H1 (cell line): ENCODE results near the gene C20orf96. TPM values are rescaled to one million over a fixed set of nuclear protein-coding genes. Genes with fewer than 3 reads are reported as not detected.

Experiments
- CTCF ChIA-PET: fragments of 300-600 bp; sonication (Branson Sonifier 250); formaldehyde crosslinking; loops from one replicate; lab custom pipeline; 2021; ENCODE audit not compliant: partially characterized antibody; lab: Charles Lee
- POLR2A ChIA-PET: fragments of 300-600 bp; sonication (Branson Sonifier 250); formaldehyde crosslinking; loops from one replicate; lab custom pipeline; 2021; ENCODE audit warnings: inconsistent platforms; ENCODE audit not compliant: partially characterized antibody; lab: Charles Lee
- DNase-seq, 2 experiments: peaks; one replicate each; pipeline versions ENCODE4 v3.0.0 to v3.0.0-alpha.2; 2010 to 2022; ENCODE audit warnings: low spot score in 2 of 2, low read depth in 1 of 2, mixed read lengths in 1 of 2
- FAIRE-seq: peaks from 2 replicates; lab custom pipeline; 2011; peaks lifted over from hg19 to GRCh38; lab: Jason Lieb, UNC
- H2AFZ ChIP-seq: 2 replicates; pipeline ENCODE4 v1.8.1; 2012; ENCODE audit warnings: low read length, inconsistent platforms
- H2AK5ac ChIP-seq: 2 replicates; pipeline ENCODE4 v1.6.1; 2013; ENCODE audit warnings: low read depth, low read length
- H2BK120ac ChIP-seq: replicated peaks from 2 replicates; pipeline ENCODE3; 2013; ENCODE audit warnings: low read depth, low read length, inconsistent platforms
- H2BK12ac ChIP-seq: 2 replicates; pipeline ENCODE4 v1.6.1; 2013; ENCODE audit warnings: low read depth, low read length
- H2BK15ac ChIP-seq: 2 replicates; pipeline ENCODE4 v1.6.1; 2013; ENCODE audit warnings: low read length
- H2BK20ac ChIP-seq: 2 replicates; pipeline ENCODE4 v1.6.1; 2013; ENCODE audit warnings: low read length
- H2BK5ac ChIP-seq: 2 replicates; pipeline ENCODE4 v1.6.1; 2013; ENCODE audit warnings: low read depth, low read length
- H3K14ac ChIP-seq: 2 replicates; pipeline ENCODE4 v1.6.1; 2013; ENCODE audit warnings: inconsistent platforms; ENCODE audit not compliant: insufficient read length
- H3K18ac ChIP-seq: 2 replicates; pipeline ENCODE4 v1.6.1; 2013; ENCODE audit warnings: low read length; ENCODE audit errors: extremely low read depth
- H3K23ac ChIP-seq: 2 replicates; pipeline ENCODE4 v1.6.1; 2013; ENCODE audit warnings: inconsistent platforms; ENCODE audit not compliant: insufficient read length
- H3K23me2 ChIP-seq: 2 replicates; pipeline ENCODE4 v1.6.1; 2013; ENCODE audit warnings: low read depth, low read length
- H3K27ac ChIP-seq: 2 replicates; pipeline ENCODE4 v1.6.1; 2011; ENCODE audit warnings: low read depth, low read length, inconsistent platforms
- H3K27me3 ChIP-seq, 4 experiments: replicated peaks in 1 of 4; 1 replicate in 1 of 4; 2 replicates in 3 of 4; pipeline versions ENCODE4 v1.6.1 to v1.8.1; 2011 to 2013; ENCODE audit warnings: low read length in 3 of 4, mild to moderate bottlenecking in 3 of 4, inconsistent platforms in 2 of 4, mixed read lengths in 2 of 4, moderate library complexity in 1 of 4; ENCODE audit not compliant: control insufficient read depth in 3 of 4, insufficient read depth in 3 of 4; ENCODE audit errors: extremely low read depth in 1 of 4
- H3K36me3 ChIP-seq, 4 experiments: 2 replicates each; pipeline versions ENCODE4 v1.6.1 to v1.8.1; 2011 to 2013; ENCODE audit warnings: mild to moderate bottlenecking in 4 of 4, low read length in 3 of 4, moderate library complexity in 2 of 4, control low read depth in 1 of 4, inconsistent platforms in 1 of 4; ENCODE audit not compliant: insufficient read depth in 4 of 4, control insufficient read depth in 2 of 4
- H3K4ac ChIP-seq: replicated peaks from 2 replicates; pipeline ENCODE3; 2013; ENCODE audit warnings: low read length, low read depth, mixed read lengths, inconsistent platforms; ENCODE audit not compliant: insufficient read length
- H3K4me1 ChIP-seq, 4 experiments: replicated peaks in 1 of 4; 1 replicate in 1 of 4; 2 replicates in 3 of 4; pipeline versions ENCODE4 v1.6.1 to v1.8.1; 2011 to 2013; ENCODE audit warnings: low read length in 3 of 4, inconsistent platforms in 2 of 4, mixed read lengths in 1 of 4; ENCODE audit not compliant: insufficient read depth in 4 of 4, control insufficient read depth in 3 of 4
- H3K4me2 ChIP-seq, 2 experiments: 2 replicates each; pipeline versions ENCODE4 v1.6.1 to v1.8.1; 2011 to 2013; ENCODE audit warnings: low read depth in 2 of 2, low read length in 2 of 2, control low read depth in 1 of 2, inconsistent platforms in 1 of 2, mild to moderate bottlenecking in 1 of 2; ENCODE audit not compliant: insufficient read depth in 1 of 2
- H3K4me3 ChIP-seq, 4 experiments: fragments of 200-600, 300-600 bp in 1 of 4; sonication (generic), shearing (Covaris generic), sonication (Bioruptor Twin) in 1 of 4; 2 replicates each; pipeline versions ENCODE4 v1.5.1 to v1.8.1; 2011 to 2016; ENCODE audit warnings: low read length in 4 of 4, low read depth in 3 of 4, control low read depth in 2 of 4, inconsistent platforms in 2 of 4, mild to moderate bottlenecking in 2 of 4, mixed read lengths in 1 of 4, moderate library complexity in 1 of 4; ENCODE audit not compliant: insufficient read depth in 2 of 4; ENCODE audit errors: extremely low read depth in 1 of 4
- H3K56ac ChIP-seq: replicated peaks from 2 replicates; pipeline ENCODE3; 2013; ENCODE audit warnings: low read depth, mild to moderate bottlenecking, mixed read lengths, low read length, inconsistent platforms; ENCODE audit not compliant: insufficient read length
- H3K79me1 ChIP-seq: 2 replicates; pipeline ENCODE4 v1.6.1; 2013; ENCODE audit warnings: low read depth, low read length, control low read depth
- H3K79me2 ChIP-seq, 2 experiments: 2 replicates each; pipeline versions ENCODE4 v1.6.1 to v1.8.1; 2012 to 2013; ENCODE audit warnings: low read length in 2 of 2, mild to moderate bottlenecking in 2 of 2, inconsistent platforms in 1 of 2; ENCODE audit not compliant: insufficient read depth in 2 of 2, control insufficient read depth in 1 of 2
- H3K9ac ChIP-seq, 4 experiments: replicated peaks in 1 of 4; 1 replicate in 1 of 4; 2 replicates in 3 of 4; pipeline versions ENCODE4 v1.6.1 to v1.8.1; 2011 to 2013; ENCODE audit warnings: low read depth in 3 of 4, low read length in 3 of 4, control low read depth in 2 of 4, mild to moderate bottlenecking in 2 of 4, moderate library complexity in 2 of 4, inconsistent platforms in 1 of 4; ENCODE audit errors: extremely low read depth in 1 of 4
- H3K9me3 ChIP-seq, 2 experiments: 2 replicates each; pipeline versions ENCODE4 v1.6.1 to v1.8.1; 2012 to 2013; ENCODE audit warnings: mild to moderate bottlenecking in 2 of 2, moderate library complexity in 2 of 2, control low read depth in 1 of 2, inconsistent platforms in 1 of 2, low read depth in 1 of 2, low read length in 1 of 2, mixed read lengths in 1 of 2; ENCODE audit not compliant: insufficient read depth in 2 of 2
- H4K20me1 ChIP-seq, 2 experiments: replicated peaks in 1 of 2; 2 replicates each; pipeline versions ENCODE3 to v1.8.1; 2011 to 2013; ENCODE audit warnings: inconsistent platforms in 2 of 2, low read length in 2 of 2, mild to moderate bottlenecking in 1 of 2; ENCODE audit not compliant: insufficient read depth in 2 of 2, control insufficient read depth in 1 of 2
- H4K5ac ChIP-seq: 2 replicates; pipeline ENCODE4 v1.6.1; 2013; ENCODE audit warnings: low read length, low read depth, mixed read lengths, inconsistent platforms; ENCODE audit not compliant: insufficient read length
- H4K8ac ChIP-seq: 2 replicates; pipeline ENCODE4 v1.8.0; 2013; ENCODE audit warnings: mild to moderate bottlenecking, moderate library complexity, low read length, inconsistent platforms; ENCODE audit not compliant: insufficient read depth; ENCODE audit errors: extremely low read depth
- H4K91ac ChIP-seq: replicated peaks from 2 replicates; pipeline ENCODE3; 2013; ENCODE audit warnings: low read length, mixed read lengths, inconsistent platforms; ENCODE audit not compliant: insufficient read length
- CREB1 ChIP-seq: IDR thresholded peaks from 2 replicates; pipeline ENCODE4 v1.6.1; 2012; ENCODE audit warnings: inconsistent platforms
- KDM4A ChIP-seq: IDR thresholded peaks from one replicate; pipeline ENCODE4 v1.7.1; 2012; ENCODE audit warnings: low read depth, mild to moderate bottlenecking, moderate library complexity, low read length, inconsistent platforms; ENCODE audit not compliant: severe bottlenecking
- SIN3A ChIP-seq, 2 experiments: IDR thresholded peaks in 1 of 2; conservative IDR thresholded peaks in 1 of 2; 2 replicates each; pipeline ENCODE4 v1.6.1; 2011 to 2012; ENCODE audit warnings: low read length in 2 of 2, improper control_type of control experiment in 1 of 2, low read depth in 1 of 2, mild to moderate bottlenecking in 1 of 2
- polyA plus RNA-seq, 7 experiments: library from polyadenylated mRNA; depleted of rRNA in 3 of 7; stranded (reverse) in 5 of 7; unstranded in 2 of 7; fragments of >200 nt in 5 of 7; fragments of 200-250 nt in 2 of 7; gene quantifications; 1 replicate in 5 of 7; 2 replicates in 1 of 7; 4 replicates in 1 of 7; pipeline versions ENCODE4 v1.2.1 to v1.2.3, GENCODE V29; 2011 to 2013; ENCODE audit warnings: missing spikeins in 2 of 7, mixed read lengths in 2 of 7
- total RNA-seq: library from RNA; stranded (reverse); fragmentation: NEBNext Ultra II Directional; extraction: Animal tissue kit (Norgen Biotek cat#: 25700); gene quantifications from 2 replicates; pipeline ENCODE4 v1.2.1, GENCODE V29; 2021

C20orf96 gene
- total and polyA plus RNA-seq, 2 of the 8 experiments (the other 6 are each of a cell fraction or from before 2014, with no cell fraction given): 19.2 to 21.0 TPM

DNA sequence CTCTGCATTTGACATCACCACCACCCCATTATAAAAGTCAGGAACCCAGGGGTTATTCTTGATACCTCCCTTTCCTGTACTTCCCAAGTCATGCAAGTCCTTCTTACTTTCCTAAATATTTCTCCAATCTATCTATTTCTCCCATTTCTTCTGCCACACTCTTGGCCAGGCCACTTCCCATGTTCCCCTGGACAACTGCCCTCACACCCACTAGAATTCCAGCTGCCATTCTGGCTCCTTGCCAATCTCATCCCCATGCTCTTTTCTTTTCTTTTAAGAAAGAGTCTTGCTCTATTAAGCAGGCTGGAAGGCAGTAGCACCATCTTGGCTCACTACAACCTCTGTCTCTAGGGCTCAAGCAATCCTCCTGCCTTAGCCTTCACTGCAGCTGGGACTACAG lies 17.8 kb downstream of the C20orf96 start:
- Histone ChIP-seq H2BK120ac (no peak overlapping the region), H2AK5ac (no peak overlapping the region), H3K56ac (no peak overlapping the region), H3K9ac (no peak overlapping the region), H2BK15ac (no peak overlapping the region), H3K27ac (no peak overlapping the region), H3K23me2 (no peaks in the 10 kb centered on the region; the same call in 1 of the 2 replicates), H4K20me1 (peaks cover 2 to 6% of the 10 kb centered on the region in 2 experiments), H2BK12ac (no peak overlapping the region), H3K4me2 (no peak overlapping the region), H4K91ac (no peak overlapping the region), H3K4me3 (no peak overlapping the region), H3K79me2 (no peaks in the 10 kb centered on the region)
- no peak for DNase-seq
- TF ChIP-seq KDM4A: no peak
- TF ChIP-seq SIN3A (conservative IDR thresholded peaks at IDR 0.05 in 1 of 2, IDR thresholded peaks at IDR 0.05 in 1 of 2; ENCODE audit: low read depth in 1 of 2, low read length in 2 of 2): no peak
- TF ChIP-seq CREB1: no peak
- TF ChIP-seq, all 59 proteins: peak for 0
- CTCF ChIA-PET: interaction anchor here (1.0 kb wide), 1 partner anchor 10 kb away, joined by 4 read pairs; no protein-coding TSS in a partner anchor
- Histone ChIP-seq H3K23ac (no peak overlapping the region), H4K8ac (no peak overlapping the region), H2AFZ (no peak overlapping the region), H2BK5ac (no peak overlapping the region), H3K4me1 (peaks cover 0 to 4% (median 2%) of the 10 kb centered on the region in 4 experiments; a peak in 4 of 7 replicates), H3K4ac (no peak overlapping the region), H3K79me1 (no peaks in the 10 kb centered on the region; the same call in 1 of the 2 replicates), H3K9me3 (no peaks in the 10 kb centered on the region), H3K18ac (no peak overlapping the region), H3K36me3 (peaks cover 8 to 17% (median 13%) of the 10 kb centered on the region in 4 experiments; a peak in 7 of 8 replicates), H4K5ac (no peak overlapping the region), H2BK20ac (no peak overlapping the region), H3K14ac (no peak overlapping the region), H3K27me3 (no peaks in the 10 kb centered on the region; a peak in 1 of 7 replicates)
- FAIRE-seq: no peak
- POLR2A ChIA-PET: interaction anchor here (0.7 to 2.2 kb wide), 2 partner anchors 52 to 1962 kb away, joined by 3 to 11 read pairs; partner anchors contain the start of gene SOX12
